ENCODE results near the gene HAAO.
"Not testable (repeated sequence)": the region's sequence is repeated elsewhere in the genome, so short reads cannot be mapped to it uniquely, and the experiment has no call there.

HAAO gene

DNA sequence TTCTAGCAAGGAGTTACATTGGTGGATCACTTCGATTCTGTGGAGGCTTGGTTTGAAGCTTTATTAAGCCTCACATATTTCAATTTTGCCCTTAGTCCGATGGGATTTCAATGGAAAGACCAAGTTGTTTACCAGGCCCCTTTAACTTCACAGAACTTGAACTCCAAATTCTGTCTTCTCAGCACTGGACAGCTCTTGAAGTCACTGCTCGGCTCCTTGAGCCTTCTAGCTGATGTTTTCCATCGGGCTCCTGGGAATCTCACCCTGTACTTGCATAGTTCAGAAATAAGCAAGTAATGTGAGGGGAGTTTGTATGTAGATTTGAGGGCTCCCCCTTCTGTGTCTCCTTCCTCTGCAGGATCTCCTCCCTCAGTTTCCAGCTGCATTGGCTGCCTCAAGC, 43.5 kb downstream of the HAAO start:
- Mint-ChIP-seq H3K4me1 (ENCODE audit: low read depth) (peaks cover 6% of the 10 kb centered on the region), H3K9me3 (no peaks in the 10 kb centered on the region), H3K27ac (no peak overlapping the region), H3K36me3 (ENCODE audit: low read depth) (no peaks in the 10 kb centered on the region), H3K4me3 (no peak overlapping the region), H3K27me3 (ENCODE audit: low read depth) (no peaks in the 10 kb centered on the region)
- no peak for DNase-seq (ENCODE audit: low spot score)

DNA sequence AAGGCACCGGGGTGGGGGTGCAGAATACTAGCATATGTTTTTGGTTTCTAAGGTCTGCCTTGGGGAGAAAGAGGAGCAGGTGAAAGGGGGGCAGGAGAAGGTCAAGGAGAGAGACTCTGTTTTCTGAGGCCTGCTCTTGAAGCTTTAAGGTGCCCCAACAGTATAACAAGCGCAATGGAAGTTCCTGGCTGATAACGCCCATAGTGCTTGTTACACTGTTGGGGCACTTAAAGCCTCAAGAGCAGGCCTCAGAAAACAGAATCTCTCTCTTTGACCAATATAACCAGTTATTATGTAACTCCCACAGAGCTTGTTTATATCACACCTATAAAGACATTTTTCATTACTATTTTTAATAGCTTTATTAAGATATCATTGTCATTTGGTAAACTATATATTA, 45.0 kb downstream of the HAAO start:
- Mint-ChIP-seq H3K27ac (no peak overlapping the region), H3K4me3 (no peak overlapping the region), H3K36me3 (ENCODE audit: low read depth) (peaks cover 8% of the 10 kb centered on the region), H3K9me3 (peaks cover 6% of the 10 kb centered on the region), H3K27me3 (ENCODE audit: low read depth) (no peaks in the 10 kb centered on the region), H3K4me1 (ENCODE audit: low read depth) (peaks cover 6% of the 10 kb centered on the region)
- DNase-seq (ENCODE audit: low spot score) = no peak

DNA sequence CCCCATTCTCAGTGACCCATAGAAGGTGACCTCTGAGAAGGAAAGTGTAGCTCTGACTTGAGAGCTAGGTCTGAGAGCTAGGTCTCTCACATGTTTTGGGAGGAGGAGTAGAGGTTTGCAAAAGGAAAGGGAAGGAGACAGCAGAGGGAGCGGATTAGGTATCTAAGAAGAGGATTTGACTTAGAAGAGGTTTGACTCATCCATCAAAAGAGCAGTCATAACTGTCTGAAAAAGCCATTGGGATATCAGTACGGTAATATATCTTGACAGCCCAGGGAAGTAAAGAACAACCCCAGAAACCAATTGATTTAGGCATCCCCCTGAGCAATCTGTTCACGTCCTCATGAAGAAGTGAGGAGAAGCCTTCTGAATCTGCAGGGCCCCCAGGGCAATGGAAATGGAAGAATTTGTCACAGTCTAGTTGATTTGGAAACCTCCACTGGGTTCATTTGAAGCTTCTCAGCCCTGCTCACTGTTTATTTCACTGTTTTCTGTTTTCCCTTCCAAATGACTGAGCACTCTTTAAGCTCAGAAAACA, 47.8 kb downstream of the HAAO start:
- peaks cover 9% of the 10 kb centered on the region for H3K4me1 Mint-ChIP-seq (ENCODE audit: low read depth)
- H3K36me3 Mint-ChIP-seq (ENCODE audit: low read depth) = peaks cover 19% of the 10 kb centered on the region
- no peak overlapping the region for H3K27ac Mint-ChIP-seq
- H3K27me3 Mint-ChIP-seq (ENCODE audit: low read depth) = no peaks in the 10 kb centered on the region
- H3K4me3 Mint-ChIP-seq = no peak overlapping the region
- no peak for DNase-seq (ENCODE audit: low spot score)
- H3K9me3 Mint-ChIP-seq = peaks cover 10% of the 10 kb centered on the region

DNA sequence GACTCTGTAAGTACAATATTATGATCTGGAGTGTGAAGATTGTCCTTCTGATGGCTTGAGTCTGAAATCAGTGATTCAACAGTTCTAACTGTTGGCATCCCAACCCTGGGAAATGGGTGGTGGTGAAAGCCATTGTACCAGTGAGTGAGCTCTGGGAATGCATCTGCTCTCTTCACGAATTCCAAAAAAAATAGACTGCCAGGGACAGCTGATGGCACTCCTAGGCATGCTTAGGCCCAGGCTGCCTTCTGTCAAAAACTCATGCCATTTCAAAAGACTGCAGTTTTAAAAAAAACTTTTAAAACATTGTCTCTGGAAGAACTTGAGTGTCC, 48.8 kb downstream of the HAAO start:
- Mint-ChIP-seq H3K9me3 (peaks cover 18% of the 10 kb centered on the region), H3K4me3 (no peak overlapping the region), H3K27ac (no peak overlapping the region), H3K27me3 (ENCODE audit: low read depth) (no peaks in the 10 kb centered on the region), H3K36me3 (ENCODE audit: low read depth) (peaks cover 25% of the 10 kb centered on the region), H3K4me1 (ENCODE audit: low read depth) (peaks cover 9% of the 10 kb centered on the region)
- no peak for DNase-seq (ENCODE audit: low spot score)

- Mint-ChIP-seq H3K27ac (no peak overlapping the region), H3K36me3 (ENCODE audit: low read depth) (peaks cover 30% of the 10 kb centered on the region), H3K27me3 (ENCODE audit: low read depth) (no peaks in the 10 kb centered on the region), H3K9me3 (peaks cover 22% of the 10 kb centered on the region), H3K4me1 (ENCODE audit: low read depth) (peaks cover 9% of the 10 kb centered on the region), H3K4me3 (no peak overlapping the region)
- no peak for DNase-seq (ENCODE audit: low spot score)
Measured at GRCh38 chr2:42742740-42743658, 49.4 kb downstream of the HAAO start.

GRCh38 chr2:42741140-42741539, 51.2 kb downstream of the HAAO start:
- Mint-ChIP-seq H3K9me3 (peaks cover 28% of the 10 kb centered on the region), H3K27ac (peak overlapping the region; percentile 38), H3K36me3 (ENCODE audit: low read depth) (peaks cover 47% of the 10 kb centered on the region), H3K4me1 (ENCODE audit: low read depth) (peaks cover 9% of the 10 kb centered on the region), H3K4me3 (peak overlapping the region; percentile 36), H3K27me3 (ENCODE audit: low read depth) (no peaks in the 10 kb centered on the region)
- DNase-seq (ENCODE audit: low spot score) = no peak

DNA sequence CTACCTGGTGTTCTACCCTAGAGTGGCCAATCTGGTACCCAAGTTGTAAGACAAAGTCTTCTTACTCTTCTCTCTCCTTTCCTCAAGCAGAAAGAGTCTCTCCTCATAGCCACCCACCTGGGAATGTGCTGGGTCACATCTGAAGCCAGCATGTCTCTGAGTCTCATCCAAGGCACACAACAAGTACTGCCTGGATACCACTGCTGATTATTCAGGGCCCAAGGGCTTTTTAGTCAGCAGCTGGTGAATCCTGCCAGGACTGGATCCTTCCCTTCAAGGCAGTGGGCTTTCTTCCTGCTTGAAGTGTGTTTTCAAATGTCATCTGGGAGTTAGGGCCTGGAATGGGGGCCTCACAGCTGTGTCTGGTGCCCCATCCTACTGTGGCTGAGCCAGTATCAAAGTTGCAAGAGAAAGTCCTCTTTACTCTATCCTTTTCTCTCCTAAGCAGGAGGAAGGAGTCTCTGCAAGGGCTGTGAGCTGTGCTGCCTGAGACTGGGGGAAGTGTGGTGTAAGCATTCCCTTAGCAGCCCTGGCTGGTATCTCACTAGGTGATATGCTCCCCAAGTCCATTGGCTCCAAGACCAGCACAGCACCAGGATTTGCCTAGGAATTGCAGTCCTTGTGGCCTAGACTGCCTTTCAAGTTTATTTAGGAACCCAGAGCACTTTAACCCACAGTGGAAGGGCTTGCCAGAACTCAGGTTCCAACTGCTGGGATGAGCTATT, 55.6 kb downstream of the HAAO start:
- H3K27ac Mint-ChIP-seq = no peak overlapping the region
- peaks cover 59% of the 10 kb centered on the region for H3K9me3 Mint-ChIP-seq
- peaks cover 78% of the 10 kb centered on the region for H3K36me3 Mint-ChIP-seq (ENCODE audit: low read depth)
- no peaks in the 10 kb centered on the region for H3K27me3 Mint-ChIP-seq (ENCODE audit: low read depth)
- H3K4me1 Mint-ChIP-seq (ENCODE audit: low read depth) = peaks cover 9% of the 10 kb centered on the region
- no peak overlapping the region for H3K4me3 Mint-ChIP-seq
- DNase-seq (ENCODE audit: low spot score) = no peak

GRCh38 chr2:42733852-42734251, 58.5 kb downstream of the HAAO start:
- no peak for DNase-seq (ENCODE audit: low spot score)
- no peaks in the 10 kb centered on the region for H3K4me1 Mint-ChIP-seq (ENCODE audit: low read depth)
- H3K27ac Mint-ChIP-seq = no peak overlapping the region
- peaks cover 76% of the 10 kb centered on the region for H3K36me3 Mint-ChIP-seq (ENCODE audit: low read depth)
- no peaks in the 10 kb centered on the region for H3K27me3 Mint-ChIP-seq (ENCODE audit: low read depth)
- peaks cover 70% of the 10 kb centered on the region for H3K9me3 Mint-ChIP-seq
- no peak overlapping the region for H3K4me3 Mint-ChIP-seq

DNA sequence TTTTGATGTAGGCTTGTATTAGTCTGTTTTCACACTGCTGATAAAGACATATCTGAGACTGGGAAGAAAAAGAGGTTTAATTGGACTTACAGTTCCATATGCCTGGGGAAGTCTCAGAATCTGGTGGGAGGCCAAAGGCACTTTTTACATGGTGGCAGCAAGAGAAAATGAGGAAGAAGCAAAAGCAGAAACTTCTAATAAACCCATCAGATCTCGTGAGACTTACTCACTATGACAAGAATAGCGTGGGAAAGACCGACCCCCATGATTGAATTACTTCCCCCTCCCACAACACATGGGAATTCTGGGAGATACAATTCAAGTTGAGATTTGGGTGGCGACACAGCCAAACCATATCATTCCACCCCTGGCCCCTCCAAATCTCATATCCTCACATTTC, 61.1 kb downstream of the HAAO start:
- not testable (repeated sequence) for H3K27me3 Mint-ChIP-seq (ENCODE audit: low read depth); H3K27ac Mint-ChIP-seq; H3K4me1 Mint-ChIP-seq (ENCODE audit: low read depth); DNase-seq (ENCODE audit: low spot score); H3K4me3 Mint-ChIP-seq
- peaks cover 68% of the 10 kb centered on the region for H3K9me3 Mint-ChIP-seq
- H3K36me3 Mint-ChIP-seq (ENCODE audit: low read depth) = peaks cover 63% of the 10 kb centered on the region

DNA sequence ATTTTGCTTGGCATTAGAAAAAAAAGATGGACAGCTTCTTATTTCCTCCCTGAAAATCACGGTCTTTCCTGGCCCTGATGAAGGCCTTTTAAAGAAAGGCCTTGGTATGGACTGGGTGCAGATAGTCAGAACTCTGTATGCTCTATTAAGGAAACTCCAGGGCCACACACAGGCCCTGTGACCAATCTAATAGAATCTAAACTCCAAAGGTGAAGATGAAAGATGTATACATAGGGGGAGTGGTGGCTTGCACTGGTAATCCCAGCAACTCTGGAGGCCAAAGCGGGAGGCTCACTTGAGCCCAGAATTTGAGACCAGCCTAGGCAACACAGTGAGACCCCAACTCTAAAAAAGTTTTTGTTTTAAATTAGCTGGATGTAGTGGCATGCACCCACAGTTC, 65.7 kb downstream of the HAAO start:
- peaks cover 20% of the 10 kb centered on the region for H3K36me3 Mint-ChIP-seq (ENCODE audit: low read depth)
- peaks cover 15% of the 10 kb centered on the region for H3K4me1 Mint-ChIP-seq (ENCODE audit: low read depth)
- no peak overlapping the region for H3K4me3 Mint-ChIP-seq
- no peaks in the 10 kb centered on the region for H3K27me3 Mint-ChIP-seq (ENCODE audit: low read depth)
- H3K9me3 Mint-ChIP-seq = peaks cover 28% of the 10 kb centered on the region
- no peak for DNase-seq (ENCODE audit: low spot score)
- H3K27ac Mint-ChIP-seq = no peak overlapping the region

GRCh38 chr2:42725657-42726056, 66.7 kb downstream of the HAAO start:
- Mint-ChIP-seq H3K27ac (no peak overlapping the region), H3K27me3 (ENCODE audit: low read depth) (no peaks in the 10 kb centered on the region), H3K4me1 (ENCODE audit: low read depth) (peaks cover 15% of the 10 kb centered on the region), H3K9me3 (peaks cover 19% of the 10 kb centered on the region), H3K4me3 (no peak overlapping the region), H3K36me3 (ENCODE audit: low read depth) (peaks cover 14% of the 10 kb centered on the region)
- no peak for DNase-seq (ENCODE audit: low spot score)

DNA sequence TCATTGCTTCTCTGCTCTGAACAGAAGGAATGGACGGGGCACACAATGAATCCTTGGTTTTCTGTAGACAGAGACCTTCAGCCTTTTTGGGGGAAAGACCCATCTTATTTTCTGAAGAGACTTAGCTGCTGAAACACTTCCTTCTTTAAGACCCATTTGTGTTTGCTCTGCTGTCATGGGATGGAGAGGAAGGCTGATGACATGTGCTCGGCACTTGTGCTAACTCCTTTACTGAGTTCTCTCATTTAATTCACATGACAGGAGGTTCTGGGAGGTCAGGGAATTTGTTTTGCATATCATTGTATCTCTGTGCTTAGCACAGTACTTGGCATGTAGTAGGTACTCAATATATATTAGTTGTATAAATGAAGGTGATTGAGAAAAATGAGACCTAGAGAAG, 67.5 kb downstream of the HAAO start:
- peaks cover 13% of the 10 kb centered on the region for H3K9me3 Mint-ChIP-seq
- no peak overlapping the region for H3K27ac Mint-ChIP-seq
- no peaks in the 10 kb centered on the region for H3K27me3 Mint-ChIP-seq (ENCODE audit: low read depth)
- peaks cover 15% of the 10 kb centered on the region for H3K4me1 Mint-ChIP-seq (ENCODE audit: low read depth)
- peaks cover 11% of the 10 kb centered on the region for H3K36me3 Mint-ChIP-seq (ENCODE audit: low read depth)
- no peak for DNase-seq (ENCODE audit: low spot score)
- H3K4me3 Mint-ChIP-seq = no peak overlapping the region

DNA sequence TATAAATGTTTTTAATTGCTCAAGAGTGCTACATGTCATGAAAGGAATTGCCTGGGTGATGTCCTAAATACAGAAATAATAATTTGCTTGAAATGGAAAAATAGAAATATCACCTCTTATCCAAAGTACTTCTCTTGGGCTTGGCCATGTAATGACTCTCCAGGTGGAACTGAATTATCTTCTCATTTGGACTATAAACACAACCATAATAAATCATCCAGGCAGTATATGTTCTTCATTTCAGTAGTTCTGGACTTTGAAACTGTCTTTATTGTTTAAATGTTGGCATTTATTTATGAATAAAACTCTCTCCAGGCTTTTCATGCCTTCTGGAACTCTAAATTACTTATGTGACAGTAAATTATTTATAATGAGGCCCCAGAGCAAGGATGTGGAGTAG, 68.9 kb downstream of the HAAO start:
- DNase-seq (ENCODE audit: low spot score) = no peak
- H3K27ac Mint-ChIP-seq = no peak overlapping the region
- H3K9me3 Mint-ChIP-seq = peaks cover 3% of the 10 kb centered on the region
- peaks cover 5% of the 10 kb centered on the region for H3K36me3 Mint-ChIP-seq (ENCODE audit: low read depth)
- no peak overlapping the region for H3K4me3 Mint-ChIP-seq
- peaks cover 15% of the 10 kb centered on the region for H3K4me1 Mint-ChIP-seq (ENCODE audit: low read depth)
- H3K27me3 Mint-ChIP-seq (ENCODE audit: low read depth) = no peaks in the 10 kb centered on the region

All from T-helper 2 cell treated with Interferon-gamma antibody and Interleukin-4, amounts not matched to agents 5 μg/mL and 100 μg/mL, for 36 hours (primary cell).